HG02798 (cell line): ENCODE data around the gene GTPBP10.

Experiments used
- ATAC-seq: cut with Tn5 transposase; IDR thresholded peaks from one replicate; pipeline ENCODE4 v1.9.1; 2021; ENCODE audit warnings: mild to moderate bottlenecking; ENCODE audit not compliant: unreplicated experiment, poor library complexity

GTPBP10 gene

GRCh38 chr7:90425376-90425775 lies 78.9 kb downstream of the GTPBP10 start:
- ATAC-seq: no peak

DNA sequence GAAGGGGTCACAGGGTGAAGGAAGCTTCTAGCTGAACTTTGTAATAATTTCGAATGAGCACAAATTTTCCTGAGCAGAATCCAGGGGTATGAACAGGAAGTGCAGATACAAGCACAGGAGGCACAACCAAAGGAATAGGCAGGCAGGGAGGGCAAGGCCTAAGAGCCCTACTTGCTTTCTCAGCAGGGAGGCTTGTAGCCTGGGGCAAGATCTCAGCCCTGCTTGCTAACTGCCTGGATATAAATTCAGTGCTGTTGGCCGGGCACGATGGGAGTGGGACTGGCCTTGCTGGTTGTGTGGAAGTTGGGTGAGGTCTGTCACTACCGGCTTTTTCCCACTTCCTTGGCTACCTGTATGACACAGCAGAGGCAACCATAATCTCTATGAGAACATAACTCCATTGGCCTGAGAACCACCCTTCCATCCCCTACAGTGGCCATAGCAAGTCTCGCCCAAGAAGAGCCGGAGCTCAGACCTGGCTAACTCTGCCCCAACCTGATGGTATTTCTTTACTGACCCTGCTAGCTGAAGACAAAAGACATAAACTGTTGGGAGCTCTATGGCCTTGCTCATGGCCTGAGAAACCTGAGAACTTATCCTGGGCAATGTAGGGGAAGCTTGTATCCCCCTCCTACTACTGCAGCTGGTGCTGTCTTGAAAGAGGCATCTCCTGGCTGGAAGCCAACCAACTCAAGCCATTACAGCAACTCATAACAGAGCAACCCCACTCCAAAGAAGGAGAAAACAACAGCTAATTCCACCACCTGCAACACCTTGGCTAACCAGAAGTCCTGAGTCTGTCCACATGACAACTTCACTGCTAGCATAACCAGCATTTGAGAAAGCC lies 84.3 kb downstream of the GTPBP10 start:
- no peak for ATAC-seq

DNA sequence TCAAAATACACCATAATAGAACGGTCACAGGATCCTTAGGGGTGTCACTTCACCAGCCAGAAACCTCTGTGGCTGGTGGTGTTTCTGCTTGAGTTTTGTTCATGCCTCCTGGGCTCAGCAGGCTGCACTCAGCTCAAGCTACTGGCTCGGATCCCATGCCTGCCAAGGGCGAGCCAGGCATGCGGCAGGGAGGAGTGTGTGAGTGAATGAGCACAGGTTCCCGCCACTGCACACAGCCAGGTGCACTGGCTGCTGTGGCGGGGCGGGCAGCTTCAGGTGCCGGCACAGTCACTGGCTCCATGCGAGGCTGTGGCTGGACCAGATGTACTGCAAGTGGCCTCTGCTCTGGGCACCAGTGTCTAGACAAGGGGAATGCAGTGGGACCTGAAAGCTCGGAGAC lies 86.2 kb downstream of the GTPBP10 start:
- ATAC-seq: no peak

- ATAC-seq: no peak
Observed at GRCh38 chr7:90433221-90433620, 86.7 kb downstream of the GTPBP10 start.
